Stimulated activated CD4-positive, alpha-beta T cell treated with anti-CD3 and anti-CD28 coated beads, Interleukin-4, amount 100 ng/mL, for 48 hours (primary cell): ENCODE results near the gene TTLL4.
"Not testable (repeated sequence)": the region's sequence is repeated elsewhere in the genome, so short reads cannot be mapped to it uniquely, and the experiment has no call there.

Experiments
- DNase-seq, 2 donors: peaks; one replicate each; pipeline ENCODE4 v3.0.0-alpha.2; 2020; ENCODE audit warnings: low read depth in 2 of 2

The TTLL4 gene, protein sequence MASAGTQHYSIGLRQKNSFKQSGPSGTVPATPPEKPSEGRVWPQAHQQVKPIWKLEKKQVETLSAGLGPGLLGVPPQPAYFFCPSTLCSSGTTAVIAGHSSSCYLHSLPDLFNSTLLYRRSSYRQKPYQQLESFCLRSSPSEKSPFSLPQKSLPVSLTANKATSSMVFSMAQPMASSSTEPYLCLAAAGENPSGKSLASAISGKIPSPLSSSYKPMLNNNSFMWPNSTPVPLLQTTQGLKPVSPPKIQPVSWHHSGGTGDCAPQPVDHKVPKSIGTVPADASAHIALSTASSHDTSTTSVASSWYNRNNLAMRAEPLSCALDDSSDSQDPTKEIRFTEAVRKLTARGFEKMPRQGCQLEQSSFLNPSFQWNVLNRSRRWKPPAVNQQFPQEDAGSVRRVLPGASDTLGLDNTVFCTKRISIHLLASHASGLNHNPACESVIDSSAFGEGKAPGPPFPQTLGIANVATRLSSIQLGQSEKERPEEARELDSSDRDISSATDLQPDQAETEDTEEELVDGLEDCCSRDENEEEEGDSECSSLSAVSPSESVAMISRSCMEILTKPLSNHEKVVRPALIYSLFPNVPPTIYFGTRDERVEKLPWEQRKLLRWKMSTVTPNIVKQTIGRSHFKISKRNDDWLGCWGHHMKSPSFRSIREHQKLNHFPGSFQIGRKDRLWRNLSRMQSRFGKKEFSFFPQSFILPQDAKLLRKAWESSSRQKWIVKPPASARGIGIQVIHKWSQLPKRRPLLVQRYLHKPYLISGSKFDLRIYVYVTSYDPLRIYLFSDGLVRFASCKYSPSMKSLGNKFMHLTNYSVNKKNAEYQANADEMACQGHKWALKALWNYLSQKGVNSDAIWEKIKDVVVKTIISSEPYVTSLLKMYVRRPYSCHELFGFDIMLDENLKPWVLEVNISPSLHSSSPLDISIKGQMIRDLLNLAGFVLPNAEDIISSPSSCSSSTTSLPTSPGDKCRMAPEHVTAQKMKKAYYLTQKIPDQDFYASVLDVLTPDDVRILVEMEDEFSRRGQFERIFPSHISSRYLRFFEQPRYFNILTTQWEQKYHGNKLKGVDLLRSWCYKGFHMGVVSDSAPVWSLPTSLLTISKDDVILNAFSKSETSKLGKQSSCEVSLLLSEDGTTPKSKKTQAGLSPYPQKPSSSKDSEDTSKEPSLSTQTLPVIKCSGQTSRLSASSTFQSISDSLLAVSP

GRCh38 chr2:218710687-218711549 lies at the start of gene TTLL4:
Gene TTLL4, plus strand, starts transcription at chr2:218710835. Its CDS starts 26,842 bp downstream, at chr2:218737677.
- DNase-seq: peak; percentile 97 to 98

- DNase-seq: no peak
Observed at GRCh38 chr2:218662377-218662776, 48.3 kb upstream of the TTLL4 start.

GRCh38 chr2:218662827-218663226 lies 47.8 kb upstream of the TTLL4 start:
- no peak for DNase-seq

DNA sequence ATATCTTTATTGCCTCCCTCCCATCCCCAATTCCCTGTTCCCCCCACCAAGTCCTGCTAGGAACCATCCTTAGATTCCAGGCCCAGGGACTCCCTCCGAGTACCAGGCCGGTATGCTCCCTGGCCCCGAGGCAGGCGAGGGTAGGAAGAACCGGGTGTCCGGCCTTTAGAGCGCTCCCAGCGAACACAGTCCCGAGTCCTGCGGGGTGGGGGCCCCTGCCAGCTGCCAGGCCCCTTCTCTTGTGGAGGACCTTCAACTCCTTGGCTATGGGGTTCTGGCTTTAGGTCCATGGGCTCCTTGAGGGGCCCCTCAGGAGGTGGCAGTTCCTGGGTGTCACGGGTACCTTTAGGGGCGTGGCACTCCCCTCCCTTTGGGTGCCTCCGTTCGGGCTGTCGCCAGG lies 46.7 kb upstream of the TTLL4 start:
- no peak for DNase-seq

DNA sequence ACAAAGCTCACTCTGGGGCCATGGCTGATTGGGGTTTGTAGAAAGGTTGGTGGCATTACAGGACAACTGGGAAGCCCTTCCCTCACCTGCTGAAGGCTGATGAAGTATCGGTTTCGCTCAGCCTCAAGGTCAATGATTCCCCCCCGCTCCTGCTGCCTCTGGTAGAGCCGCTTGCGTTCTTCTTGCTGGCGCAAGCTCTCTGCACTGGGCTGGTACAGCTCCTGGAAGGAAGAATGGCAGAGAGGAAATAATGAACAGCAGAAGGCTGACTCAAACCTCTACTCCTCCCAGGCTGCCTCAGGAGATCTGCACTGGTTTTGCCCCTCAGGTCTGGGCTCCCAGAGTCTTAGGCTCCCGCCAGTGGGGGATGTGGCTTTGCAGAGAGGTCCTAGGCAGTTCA lies 46.0 kb upstream of the TTLL4 start:
- no peak for DNase-seq

DNA sequence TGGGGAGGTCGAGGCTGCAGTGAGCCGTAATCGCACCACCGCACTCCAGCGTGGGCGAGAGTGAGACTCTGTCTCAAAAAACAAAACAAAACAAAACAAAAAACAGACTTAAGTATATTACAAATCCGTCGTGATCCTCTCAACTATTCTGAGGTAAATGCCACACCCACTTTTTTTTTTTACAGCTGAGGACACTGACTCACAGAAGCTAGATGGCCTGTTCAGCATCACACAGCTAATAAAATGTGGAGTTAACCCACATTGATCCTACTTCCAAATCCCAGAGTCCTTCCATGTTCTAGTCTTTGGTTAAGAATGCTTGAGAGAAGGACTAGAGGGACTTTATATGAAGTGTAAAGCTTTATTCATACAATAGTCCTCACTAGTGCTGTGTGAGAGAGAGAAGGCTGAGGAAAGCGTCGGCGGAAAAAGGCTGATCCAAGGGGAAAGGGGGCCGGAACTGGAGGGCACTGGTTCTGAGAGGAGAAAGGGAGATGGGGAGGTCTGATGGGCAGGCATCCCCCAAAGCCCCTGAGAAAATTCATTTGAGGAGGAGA lies 39.5 kb upstream of the TTLL4 start:
- DNase-seq: no peak

DNA sequence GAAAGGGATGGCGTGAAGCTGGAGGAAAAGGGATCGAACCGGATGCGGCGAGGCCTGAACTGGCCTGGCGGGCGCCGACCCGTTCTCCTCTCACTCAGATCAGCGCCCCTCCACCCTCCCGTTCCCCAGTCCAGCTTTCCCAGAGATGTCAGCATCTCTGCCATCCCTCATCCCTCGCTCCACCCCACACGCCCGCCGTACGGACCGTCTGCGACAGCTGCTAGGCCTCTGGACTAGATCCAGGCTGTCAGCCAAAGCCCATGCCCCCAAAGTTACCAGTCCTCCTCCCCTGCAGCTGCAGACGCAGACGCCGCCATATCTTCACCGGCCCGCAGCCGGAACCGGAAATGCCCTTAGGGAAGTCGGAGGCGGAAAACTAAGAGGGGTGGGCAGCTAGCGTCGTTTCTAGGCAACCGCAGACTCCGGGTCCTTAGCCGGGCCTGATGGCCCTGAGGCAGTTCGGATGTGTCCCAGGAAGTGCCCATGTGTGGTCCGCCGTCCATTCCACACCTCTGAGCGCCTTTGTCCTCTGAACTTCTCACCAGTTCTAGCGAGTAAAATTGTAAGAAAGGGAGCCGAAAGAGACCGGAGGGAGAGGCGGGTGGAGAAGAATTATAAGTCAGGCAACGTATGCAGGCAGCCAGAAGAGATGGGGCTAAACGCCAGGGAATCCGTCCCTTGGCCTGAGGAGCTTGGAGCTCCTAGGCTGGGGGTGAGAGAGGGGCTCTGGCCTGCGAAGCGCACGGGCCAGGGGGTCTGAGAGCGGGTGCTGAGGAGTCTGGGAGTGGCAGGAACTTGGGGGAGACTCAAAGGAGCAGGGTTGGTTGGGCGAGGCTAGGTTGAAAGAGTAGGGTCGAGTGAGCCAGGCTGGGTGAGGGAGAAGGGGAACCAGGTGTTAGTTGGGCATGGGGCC lies 38.7 kb upstream of the TTLL4 start, which contains the start of the genes RNF25 and STK36:
Gene RNF25 (minus strand): TSS at position 349 of the 913 bp plus-strand sequence. CDS start 32 bp downstream, at position 317.
Gene STK36 (plus strand): TSS at position 433 of the 913 bp plus-strand sequence. CDS start 744 bp downstream, outside the sequence.
- DNase-seq: peak; percentile 77 to 79

GRCh38 chr2:218679119-218679518 lies 31.5 kb upstream of the TTLL4 start:
- DNase-seq: no peak

- DNase-seq: no peak
Observed at GRCh38 chr2:218680061-218680460, 30.6 kb upstream of the TTLL4 start.

DNA sequence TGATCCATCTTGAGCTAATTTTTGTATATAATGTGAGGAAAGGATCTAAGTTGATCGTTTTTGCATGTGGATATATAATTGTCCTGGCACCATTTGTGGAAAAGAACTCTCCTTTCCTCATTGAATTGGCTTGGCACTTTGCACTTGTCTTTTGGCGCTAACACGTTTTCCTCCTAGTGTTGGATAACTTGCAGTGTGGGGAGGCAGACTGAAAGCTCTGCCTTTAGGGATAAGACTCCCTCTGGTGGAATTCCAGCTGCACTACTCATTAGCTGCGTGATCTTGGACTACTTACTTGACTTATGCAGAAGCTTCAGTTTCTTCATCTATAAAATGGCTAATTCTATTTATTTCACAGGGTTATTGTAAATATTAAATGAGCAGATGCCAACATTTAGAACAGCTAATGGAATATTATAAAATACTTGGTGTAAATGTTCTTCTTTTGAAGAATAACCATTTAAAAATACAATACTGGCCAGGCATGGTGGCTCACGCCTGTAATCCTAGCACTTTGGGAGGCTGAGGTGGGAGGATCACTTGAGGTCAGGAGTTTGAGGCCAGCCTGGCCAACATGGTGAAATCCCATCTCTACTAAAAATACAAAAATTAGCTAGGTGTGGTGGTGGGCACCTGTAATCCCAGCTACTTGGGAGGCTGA lies 23.1 kb upstream of the TTLL4 start:
- not testable (repeated sequence) for DNase-seq

GRCh38 chr2:218691234-218691633 lies 19.4 kb upstream of the TTLL4 start:
- DNase-seq: no peak

DNA sequence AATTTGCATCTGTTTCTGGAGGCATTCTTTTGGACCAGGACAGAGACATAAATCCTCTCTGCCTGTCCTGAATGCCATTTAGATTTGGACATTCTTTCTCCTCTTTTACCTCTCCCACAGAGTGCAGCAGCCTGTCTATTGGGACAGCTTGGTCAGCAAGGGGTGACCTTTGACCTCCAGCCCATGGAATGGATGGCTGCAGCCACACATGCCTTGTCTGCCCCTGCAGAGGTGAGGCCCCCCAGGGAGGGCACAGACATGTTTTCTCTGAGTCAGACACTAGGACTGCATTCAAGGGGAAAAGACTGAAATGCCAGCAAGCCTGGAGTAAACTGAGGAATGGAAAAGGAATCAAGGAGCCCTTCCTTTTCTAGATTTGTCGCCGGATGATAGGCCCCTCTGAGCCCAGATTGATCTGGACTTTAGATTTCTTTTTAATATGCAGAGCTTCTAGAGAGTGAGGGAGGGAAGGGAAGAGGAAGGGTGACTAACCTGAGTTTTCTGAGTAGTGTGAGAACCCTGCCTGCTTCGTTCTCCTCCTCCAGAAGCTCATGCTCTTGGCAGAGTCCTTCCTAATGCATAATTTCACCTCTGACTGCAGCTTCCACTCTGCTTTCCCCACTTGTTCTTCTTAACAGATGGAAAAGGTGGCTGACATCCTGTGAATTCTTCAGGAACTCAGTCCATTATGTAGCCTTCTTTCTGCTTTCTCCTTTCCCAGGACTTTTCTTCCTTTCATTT lies 16.1 kb upstream of the TTLL4 start:
- DNase-seq: no peak

DNA sequence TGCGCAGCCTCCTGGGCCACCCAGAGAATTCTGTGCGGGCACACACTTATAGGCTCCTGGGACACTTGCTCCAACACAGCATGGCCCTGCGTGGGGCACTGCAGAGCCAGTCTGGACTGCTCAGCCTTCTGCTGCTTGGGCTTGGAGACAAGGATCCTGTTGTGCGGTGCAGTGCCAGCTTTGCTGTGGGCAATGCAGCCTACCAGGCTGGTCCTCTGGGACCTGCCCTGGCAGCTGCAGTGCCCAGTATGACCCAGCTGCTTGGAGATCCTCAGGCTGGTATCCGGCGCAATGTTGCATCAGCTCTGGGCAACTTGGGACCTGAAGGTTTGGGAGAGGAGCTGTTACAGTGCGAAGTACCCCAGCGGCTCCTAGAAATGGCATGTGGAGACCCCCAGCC lies 11.8 kb upstream of the TTLL4 start:
- no peak for DNase-seq

DNA sequence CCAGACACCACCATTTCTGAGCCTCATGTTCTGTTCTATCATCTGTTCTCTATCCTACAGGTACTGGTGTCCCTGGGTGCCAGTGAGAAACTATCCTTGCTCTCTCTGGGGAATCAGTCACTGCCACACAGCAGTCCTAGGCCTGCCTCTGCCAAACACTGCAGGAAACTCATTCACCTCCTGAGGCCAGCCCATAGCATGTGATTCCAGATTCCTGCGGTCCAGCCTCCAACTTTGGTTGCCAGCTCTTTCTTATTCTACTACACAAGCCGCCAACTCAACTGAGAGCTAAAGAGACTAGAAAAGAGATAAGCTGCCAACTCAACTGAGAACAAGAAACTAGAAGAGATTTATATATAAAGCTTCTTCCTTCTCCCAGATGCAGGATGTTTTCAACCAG lies 8.8 kb upstream of the TTLL4 start:
- DNase-seq: no peak

- DNase-seq: no peak
Observed at GRCh38 chr2:218703341-218703740, 7.3 kb upstream of the TTLL4 start.

GRCh38 chr2:218708086-218708485 lies 2.5 kb upstream of the TTLL4 start:
- DNase-seq: no peak

DNA sequence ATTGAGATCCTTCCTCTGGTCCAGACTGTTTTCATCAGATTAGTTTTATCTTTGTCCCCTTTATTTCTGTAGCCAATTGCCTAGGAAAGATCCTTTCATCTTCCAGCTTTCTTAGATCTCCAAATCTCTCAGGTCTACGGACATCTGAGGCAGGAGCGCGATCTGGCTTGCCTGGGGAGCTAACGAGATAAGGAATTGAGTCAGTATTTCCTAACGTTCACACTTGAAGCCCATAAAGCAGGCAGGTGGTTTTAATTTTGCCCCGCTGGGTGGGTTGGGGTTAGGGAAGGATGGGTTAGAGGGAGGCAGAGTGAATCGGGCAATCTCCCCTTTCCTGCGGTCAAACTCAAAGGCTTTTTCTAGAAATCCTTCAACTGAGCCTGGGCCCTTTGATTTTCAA lies 727 bp upstream of the TTLL4 start:
- DNase-seq: no peak

DNA sequence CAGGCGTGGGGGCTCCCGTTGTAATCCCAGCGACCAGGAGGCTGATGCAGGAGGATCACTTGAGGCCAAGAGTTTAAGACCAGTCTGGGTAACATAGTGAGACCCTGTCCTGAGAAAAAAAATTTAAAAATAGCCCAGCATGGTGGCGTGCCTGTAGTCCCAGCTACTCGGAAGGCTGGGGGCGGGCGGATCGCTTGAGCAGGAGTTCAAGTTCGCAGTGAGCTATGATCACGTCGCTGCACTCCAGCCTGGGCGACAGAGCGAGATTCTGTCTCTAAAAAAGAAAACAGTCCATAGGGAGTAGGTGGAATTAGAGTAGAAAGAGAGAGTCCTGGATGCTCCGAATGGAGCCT lies 325 bp upstream of the TTLL4 start:
- peak in 1 of 2 donors; percentile 5 for DNase-seq
